M059J (cell line): ENCODE measurements around the gene JARID2. TPM values are rescaled to one million over a fixed set of nuclear protein-coding genes. Genes with fewer than 3 reads are reported as not detected.
"Not testable (repeated sequence)": the region's sequence is repeated elsewhere in the genome, so short reads cannot be mapped to it uniquely, and the experiment has no call there.

ENCODE experiments used
- DNase-seq: peaks from one replicate; pipeline ENCODE4 v3.0.0-alpha.2; 2012; ENCODE audit warnings: low read depth
- total RNA-seq: library from RNA; depleted of rRNA; stranded (reverse); fragments of >200 nt; shearing (Covaris generic); gene quantifications from 2 replicates; pipeline ENCODE4 v1.2.3, GENCODE V29; 2014

JARID2 gene
- total RNA-seq, 1 experiment from 2014 or later = 17.6 TPM

DNA sequence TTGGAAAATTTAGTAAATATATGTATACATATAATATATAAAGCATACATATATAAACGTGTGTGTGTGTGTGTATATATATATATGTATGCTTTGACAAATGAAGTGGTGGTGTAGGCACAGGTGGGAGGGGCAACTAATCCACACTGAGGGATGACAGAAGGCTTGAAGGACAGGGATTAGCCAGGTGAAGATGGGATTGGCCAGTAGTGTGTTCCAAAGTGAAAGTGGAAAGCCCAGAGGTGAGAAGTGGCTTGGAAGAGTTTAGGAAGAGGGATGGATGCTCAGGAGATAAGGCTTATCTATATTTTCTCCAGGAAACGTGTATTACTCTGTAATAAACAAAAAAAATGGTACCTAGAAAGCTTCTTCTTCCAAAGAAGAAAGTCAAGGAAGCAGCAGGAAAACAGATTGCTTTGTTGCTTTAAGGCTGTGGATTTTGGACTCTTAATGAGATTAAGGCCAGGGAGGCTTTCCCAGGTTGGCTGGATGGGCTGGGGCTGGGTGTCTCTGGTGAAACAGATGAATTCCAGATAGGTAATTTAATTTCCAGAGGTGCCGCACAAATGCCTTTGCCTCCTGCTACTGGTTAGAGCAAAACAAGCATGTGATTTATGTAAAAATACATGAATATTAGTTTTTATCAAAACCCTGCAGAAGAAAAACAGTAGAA, 63.9 kb downstream of the JARID2 start:
- no peak for DNase-seq

DNA sequence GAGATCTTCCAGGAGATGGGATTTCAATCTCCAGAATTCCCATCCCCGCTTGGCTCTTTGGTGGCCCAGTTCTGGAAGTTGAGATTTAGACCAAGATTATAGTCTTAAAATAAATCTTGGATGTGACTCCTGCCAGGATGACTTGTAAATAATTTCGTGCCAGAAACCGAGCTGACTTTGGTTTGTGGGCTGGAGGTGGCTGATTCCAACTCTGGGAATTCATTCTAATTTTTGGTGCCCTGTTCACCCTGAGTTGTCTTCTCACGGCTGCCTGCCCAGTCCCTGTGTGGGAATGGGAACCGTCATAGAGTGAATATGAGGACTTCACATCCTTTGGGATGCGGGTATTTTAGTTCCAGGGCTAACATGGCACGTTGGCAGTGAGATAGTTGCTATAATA, 64.8 kb downstream of the JARID2 start:
- peak; percentile 95 for DNase-seq

DNA sequence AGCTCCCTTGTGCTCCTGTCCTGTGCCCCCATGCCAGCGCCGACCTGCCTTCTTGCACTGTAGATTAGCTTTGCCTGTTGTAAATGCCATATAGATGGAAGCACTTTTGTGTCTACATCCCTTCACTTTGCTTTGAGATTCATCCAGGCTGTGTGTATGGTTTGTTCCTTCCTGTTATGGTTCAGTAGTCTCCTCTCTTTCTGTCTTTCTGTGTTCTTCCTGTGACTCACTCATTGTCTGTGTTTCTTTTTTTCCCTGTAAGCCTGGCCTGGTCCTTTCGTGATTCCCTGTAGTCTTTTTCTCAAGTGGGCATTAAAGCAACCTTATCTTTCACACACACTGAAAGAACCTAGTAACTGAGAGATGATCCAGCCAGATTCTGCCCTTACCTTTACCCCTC, 66.6 kb downstream of the JARID2 start:
- DNase-seq = peak; percentile 70

DNA sequence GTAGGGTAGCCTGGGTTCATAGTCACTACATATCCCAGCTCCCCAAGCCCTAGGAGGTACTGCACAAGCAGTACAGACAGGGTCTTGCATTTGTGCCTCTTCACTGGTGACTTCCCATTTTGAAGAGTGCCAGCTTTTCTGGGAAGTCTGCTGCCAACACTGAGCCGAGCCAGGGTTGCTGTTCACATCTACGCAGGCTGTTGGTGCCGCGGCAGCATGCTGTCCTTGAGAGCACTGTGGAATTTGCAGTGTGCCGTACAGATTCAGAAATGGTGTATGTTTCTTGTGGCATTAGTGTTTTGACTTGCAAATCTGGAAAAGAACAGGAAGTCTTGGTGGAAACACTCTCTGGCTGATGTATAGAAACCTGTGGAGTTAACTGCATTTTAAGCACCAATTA, 67.5 kb downstream of the JARID2 start:
- DNase-seq = no peak

DNA sequence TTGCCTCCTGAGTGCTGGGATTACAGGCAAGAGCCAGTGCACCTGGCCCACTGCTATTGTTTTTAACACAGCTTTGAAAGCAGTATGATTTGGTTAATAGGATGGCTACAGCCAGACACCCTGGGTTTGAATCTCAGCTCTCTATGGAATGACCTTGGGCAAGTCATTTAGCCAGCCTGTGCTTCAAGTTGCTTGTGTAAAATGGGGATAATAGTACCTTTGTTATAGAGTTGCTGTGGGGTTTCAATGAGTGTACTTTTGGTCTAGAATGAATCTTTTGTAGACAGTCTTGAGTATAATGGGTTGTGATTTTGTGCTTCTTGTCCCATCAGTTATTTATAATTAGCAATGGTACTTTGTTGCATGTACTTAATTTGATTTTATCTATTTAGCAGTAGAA, 70.9 kb downstream of the JARID2 start:
- no peak for DNase-seq

DNA sequence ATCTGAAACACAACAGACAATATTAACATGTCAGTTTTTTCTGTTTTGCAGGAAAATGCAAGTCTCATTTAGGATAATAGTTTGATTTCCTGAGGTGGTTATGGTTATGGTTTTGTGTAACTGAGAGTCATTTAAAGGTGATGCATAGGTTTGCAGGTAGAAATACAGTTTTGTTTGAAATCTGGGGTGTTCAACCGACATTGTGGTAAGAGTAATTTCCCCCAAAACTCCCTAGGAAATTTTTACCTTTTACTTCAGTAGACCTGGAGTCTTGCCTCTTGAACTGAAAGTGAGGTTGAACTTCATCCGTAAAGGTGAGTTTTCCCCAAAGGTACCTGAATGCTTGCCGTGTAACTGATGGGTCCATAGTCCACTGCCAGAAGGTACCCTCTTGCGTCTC, 71.4 kb downstream of the JARID2 start:
- no peak for DNase-seq

DNA sequence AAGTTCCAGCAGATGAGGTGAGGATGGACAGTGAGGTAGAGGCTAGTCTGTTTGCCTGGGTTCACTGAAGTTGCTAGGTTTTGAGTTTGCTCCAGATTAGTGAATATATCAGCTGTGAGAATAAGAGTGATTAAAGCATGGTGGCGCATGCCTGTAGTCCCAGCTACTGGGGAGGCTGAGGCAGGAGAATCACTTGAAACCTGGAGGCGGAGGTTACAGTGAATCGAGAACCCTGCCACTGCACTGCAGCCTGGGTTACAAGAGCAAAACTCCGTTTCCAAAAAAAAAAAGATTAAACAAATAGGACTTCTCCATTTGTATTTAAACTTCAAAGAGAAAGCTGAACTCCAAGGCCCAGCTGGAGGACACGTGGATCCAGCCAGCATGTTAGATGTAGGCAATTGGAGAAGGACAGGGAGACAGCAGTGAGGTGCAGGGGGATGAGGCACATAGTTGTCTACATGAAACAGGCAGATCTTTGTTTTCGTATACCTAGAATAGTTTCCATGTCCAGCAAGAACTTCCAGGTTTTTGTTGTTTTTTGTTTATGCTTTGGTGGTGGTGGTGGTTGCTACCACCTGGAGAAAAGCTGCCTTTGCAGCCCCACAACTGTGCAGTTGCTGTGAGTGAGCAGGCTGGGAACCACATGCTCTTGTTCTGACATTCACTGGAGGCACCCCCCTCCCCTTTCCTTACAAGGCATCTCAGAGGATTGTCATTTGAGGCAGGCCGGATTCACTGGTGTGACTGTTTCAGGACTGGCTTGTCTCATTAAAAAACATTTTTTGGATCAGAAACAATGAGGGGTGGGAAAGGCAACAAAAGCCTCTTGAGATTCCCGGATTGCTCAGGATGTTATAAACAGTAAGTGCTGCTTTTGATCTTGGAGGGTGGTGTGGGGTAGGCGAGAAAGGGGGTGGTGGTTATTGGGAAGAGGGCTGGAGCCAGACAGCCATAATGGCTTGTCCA, 72.3 kb downstream of the JARID2 start:
- peak; percentile 65 for DNase-seq

DNA sequence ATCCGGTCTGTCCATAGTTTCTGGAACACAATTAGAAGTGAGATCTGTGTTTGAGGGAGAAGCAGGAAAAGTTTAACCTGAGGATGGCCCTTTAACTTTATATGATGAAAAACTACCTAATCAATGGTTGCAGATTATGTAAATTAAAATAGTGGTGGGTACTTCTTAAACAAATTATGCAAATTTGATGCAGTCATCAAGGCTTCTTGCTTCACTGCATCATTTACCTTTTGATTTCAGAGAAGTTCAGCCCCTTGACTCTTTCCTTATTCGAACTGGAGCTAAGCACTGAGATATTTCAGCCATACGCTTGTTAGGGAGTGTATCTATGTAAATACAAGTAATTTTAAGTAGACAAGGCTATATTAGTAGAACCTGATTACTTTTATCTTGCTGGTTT, 73.8 kb downstream of the JARID2 start:
- no peak for DNase-seq

DNA sequence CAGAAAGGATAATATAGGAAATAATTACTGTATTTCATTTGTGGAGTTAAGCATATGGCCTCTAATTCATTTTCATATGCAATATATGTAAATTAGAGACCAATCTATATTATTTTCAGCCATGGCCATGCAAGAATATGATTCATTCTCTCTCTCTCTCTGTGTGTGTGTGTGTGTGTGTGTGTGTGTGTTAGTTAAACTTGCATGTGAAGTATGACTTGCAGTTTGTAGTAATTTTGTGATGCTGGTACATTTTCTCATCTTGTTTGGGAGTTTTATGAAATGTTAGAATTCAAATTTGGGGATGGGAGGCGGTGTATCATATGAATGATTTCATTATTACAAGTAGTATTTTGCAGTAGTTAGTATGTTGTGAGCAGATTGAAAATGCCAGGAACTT, 74.8 kb downstream of the JARID2 start:
- no peak for DNase-seq

DNA sequence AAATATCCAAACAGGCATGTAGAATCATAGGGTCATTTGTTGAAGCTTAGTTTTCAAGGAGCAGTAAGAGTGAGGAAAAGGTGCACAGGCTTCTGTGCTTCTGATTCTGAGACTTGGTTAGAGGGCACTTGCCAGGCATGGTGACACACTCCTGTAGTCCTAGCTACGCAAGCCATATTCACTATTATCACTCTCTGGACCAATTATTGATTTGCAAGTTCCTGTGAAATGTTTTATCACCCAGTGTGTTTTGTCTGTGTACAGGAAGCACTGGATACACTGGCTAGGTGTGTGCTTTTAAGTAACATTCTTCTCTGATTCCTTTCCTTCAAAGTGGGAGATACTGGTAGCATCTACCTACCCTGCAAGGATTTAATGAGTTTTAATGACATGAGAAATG, 76.3 kb downstream of the JARID2 start:
- DNase-seq = no peak

DNA sequence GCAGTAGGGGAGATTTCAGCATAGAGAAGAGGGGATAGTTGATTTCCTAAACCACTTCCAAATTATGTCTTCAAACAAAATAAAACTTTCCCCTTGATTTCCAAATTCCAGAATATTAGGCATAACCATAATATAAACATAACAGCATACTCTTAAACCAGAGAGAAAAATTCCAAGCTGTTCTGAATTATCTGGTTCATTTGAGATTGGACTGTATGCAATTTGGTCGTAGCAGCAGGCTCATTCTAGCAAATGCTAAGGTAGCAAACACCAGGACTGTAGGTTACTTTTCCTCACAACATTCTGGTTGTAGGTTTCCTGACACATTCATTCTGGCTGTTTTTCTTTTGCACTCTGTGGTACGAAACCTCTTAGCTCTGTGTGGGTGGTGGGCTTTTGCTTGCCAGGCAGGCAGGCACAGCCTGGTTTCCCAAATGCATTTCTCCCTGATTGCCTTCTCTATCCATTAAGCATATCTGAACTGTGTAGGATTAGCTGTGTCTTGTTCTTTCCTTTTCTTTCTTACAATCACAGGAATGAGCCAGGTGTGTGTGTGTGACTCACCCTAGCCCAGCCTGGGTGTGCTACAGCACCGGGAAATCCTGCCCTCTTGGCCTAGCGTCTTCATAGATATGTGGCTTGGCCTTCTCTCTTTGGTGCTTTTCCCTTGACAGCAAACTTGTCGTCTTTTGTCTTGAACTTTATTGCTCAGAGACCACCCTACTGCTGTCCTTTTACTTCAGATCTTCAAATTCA, 77.1 kb downstream of the JARID2 start:
- DNase-seq = peak; percentile 68

DNA sequence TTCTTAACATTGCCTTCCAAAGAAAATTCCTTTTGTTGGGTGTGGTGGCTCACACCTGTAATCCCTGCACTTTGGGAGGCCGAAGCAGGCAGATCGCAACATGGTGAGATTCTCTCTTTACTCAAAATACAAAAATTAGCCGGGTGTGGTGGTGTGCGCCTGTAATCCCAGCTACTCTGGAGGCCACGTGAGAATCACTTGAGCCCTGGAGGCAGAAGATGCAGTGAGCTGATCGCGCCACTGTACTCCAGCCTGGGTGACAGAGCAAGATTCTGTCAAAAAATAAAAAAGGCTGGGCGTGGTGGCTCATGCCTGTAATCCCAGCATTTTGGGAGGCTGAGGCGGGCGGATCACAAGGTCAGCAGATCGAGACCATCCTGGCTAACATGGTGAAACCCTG, 77.7 kb downstream of the JARID2 start:
- DNase-seq = not testable (repeated sequence)

DNA sequence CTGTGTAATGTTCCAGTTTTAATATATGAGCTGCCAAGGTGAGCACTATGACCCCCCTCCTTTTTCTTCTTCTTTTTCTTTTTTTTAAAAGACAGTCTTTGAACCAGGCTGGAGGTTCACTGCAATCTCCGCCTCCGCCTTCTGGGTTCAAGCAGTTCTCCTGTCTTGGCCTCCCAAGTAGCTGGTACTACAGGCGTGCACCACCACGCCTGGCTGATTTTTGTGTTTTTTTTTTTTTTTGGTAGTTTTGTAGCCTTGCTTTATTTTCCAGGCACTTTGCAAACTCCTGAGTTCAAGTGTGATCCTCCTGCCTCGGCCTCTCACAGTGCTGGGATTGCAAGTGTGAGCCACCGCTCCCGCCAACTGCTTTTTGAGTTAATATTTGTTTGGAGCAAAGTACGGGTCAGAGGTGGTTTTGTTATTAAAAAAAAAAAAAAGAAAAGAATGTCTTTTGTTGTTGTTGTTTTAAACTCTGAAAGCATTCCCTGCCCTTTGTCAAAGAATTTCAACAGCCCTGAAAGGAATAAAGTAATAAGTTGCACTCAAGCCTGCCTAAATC, 78.6 kb downstream of the JARID2 start:
- DNase-seq = no peak

DNA sequence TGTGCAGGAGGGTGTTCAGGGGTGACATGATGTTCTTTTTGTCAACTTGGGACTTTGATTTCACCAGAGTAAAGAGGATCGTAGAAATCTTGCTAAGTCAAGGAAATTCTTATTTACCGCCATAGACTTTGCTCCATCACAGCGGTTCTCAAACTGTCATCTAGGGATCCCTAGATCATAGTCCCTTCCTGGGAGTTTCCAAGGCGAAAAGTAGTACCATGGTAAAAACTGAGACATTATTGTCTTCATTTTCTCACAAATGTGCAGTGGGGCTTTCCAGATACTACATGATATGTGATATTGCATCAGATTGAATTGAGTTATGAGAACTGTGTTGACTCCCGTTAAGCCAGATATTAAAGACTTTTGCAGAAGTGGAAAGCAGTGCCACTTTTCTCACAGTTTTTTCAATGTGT, 79.7 kb downstream of the JARID2 start:
- DNase-seq = no peak

DNA sequence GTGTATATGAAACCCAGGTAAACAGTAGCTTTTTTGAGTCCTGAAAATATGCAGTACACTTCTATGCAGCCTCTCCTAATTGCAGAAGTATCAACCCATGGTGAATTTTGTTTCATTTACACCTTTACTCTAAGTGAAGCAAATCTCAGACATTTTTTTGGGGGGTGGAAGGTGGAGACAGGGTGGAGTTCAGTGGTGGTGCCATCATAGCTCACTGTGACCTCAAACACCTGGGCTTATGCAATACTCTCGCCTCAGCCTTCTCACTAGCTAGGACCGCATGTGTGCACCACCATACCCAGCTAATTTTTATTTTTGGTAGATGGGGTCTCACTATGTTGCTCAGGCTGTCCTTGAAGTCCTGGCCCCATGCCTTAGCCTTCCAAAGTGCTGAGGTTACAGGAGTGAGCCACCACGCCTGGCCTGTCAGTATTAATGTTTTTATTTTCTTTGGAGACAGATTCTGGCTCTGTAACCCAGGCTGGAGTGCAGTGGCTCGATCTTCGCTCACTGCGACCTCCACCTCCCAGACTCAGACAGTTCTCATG, 80.3 kb downstream of the JARID2 start:
- DNase-seq = no peak

DNA sequence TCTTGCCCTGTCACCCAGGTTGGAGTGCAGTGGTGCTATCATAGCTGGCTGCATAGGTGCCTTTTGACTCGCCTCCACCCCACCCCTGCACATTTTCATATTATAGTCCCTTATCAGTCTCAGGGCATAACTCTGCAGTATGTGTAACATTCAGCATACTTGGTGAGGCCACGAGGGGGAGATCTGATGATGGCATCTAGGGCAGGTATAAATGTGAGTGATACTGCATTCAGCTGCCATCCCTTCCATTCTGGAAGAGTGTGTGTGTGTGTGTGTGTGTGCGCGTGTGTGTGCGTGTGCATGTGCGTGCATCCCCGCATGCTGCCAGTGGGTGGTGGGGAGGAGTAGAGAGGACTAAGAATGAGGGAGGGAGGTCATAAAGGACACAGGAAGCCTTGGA, 81.4 kb downstream of the JARID2 start:
- no peak for DNase-seq

DNA sequence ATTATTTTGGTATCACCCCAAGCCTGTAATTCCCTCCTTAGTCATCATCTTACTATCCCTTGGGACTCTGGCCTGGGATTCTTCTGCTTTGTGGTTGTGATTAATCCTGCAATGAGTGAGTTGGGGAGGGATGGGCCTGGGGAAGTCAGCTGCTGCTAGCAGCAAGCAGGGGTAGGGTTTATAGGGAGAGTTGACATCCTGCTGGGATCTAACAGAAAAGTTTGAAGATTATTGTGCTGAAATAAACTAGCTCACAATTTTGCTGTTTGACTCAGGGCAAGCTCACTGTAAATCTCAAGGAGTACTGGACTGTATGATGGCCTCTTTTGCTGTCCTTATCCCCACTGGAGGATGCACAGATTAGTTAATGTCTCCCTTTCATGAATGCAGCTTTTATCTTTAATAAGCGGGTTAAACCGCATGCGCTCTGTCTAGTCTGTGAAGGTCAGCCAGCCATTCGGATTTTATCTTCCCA, 83.4 kb downstream of the JARID2 start:
- DNase-seq = peak; percentile 96

DNA sequence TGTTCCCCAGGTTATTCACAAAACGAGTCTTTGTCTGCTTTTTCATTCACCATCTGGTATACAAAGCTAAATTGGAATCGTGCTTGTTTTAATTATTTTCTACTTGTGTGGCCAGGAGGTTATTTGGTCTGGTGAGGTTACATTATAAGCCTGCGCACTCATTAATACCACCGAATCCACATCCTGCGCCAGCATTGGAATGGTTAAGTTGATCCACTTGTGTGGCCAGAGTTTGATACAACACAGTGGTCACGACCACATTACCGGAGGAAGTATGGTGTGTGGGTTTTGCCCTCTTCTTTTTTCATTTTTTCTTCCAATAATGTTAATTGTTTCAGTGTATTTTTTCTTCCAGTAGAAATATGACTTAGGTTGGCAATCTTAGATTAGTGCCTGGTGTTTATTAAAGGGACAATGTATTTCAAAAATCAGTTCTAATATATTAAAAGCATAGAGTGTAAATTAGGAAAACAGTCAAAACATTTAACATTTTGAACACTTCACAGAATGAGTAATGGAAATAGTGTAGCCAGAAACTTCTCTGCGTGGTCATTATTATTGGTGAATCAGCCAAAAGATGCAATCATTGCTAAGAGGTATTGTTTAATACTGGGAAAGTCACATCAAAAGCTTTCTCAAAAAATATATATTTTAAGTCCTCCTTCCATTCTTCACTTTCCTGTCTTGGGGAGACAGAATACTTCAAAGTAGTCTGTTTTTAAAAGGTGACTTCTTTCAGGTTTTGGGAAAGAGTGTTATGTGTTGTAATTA, 84.5 kb downstream of the JARID2 start:
- DNase-seq = peak; percentile 56

DNA sequence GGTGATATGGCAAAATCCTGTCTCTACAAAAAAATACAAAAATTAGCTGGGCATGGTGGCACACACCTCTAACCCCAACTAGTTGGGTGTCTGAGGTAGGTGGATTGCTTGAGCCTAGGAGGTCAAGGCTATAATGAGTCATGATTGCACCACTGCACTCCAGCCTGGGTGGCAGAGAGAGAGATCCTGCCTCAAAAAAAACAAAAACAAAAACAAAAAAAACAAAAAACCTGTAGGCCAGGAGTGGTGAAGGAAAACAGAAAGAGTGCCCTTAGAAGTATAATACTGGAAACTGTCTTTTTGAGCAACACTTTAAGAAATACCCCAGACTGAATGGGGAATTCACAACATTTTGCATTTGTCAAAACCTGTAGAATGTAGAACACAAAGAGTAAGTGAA, 85.3 kb downstream of the JARID2 start:
- peak; percentile 37 for DNase-seq

DNA sequence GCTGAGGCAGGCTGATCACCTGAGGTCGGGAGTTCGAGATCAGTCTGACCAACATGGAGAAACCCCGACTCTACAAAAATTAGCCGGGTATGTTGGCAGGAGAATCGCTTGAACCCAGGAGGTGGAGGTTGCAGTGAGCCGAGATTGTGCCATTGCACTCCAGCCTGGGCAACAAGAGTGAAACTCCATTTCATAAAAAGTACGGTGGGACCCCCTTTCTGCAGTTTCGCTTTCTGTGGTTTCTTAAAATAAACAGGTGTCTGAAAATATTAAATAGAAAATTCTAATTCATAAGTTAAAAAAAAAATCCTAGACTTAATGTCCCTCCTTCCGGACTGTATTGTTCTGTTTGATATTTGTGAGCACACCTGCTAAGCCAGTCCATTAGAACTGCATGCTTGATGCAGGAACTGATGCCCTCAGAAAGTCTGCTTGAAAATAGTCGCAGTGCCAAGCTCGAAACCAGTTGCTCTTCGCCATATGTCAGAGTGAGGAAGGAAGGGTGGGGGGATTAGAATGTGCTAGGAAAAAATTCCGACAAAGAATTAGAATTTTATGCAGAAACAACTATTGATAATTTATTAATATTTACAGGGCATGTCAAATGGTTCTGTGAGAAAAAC, 85.9 kb downstream of the JARID2 start:
- no peak for DNase-seq
